Natural killer cell (primary cell): Measurements from ENCODE around the gene DEGS2. TPM values are rescaled to one million over a fixed set of nuclear protein-coding genes. Genes with fewer than 3 reads are reported as not detected.
A peak's percentile ranks its signal among the peaks of the same experiment; 100 is the strongest.

Experiments
- ATAC-seq, 3 donors: fragments of 150-1000 bp in 2 of 3; fragments of 200-7000 bp in 1 of 3; cut with Tn5 transposase; 1 replicate in 1 of 3; 2 replicates in 2 of 3; pipeline ENCODE4 v1.10.0; 2021; ENCODE audit warnings: mild to moderate bottlenecking in 2 of 3, moderate library complexity in 2 of 3
- DNase-seq, 2 donors: peaks; one replicate each; pipeline versions ENCODE4 v3.0.0 to v3.0.0-alpha.2; 2013 to 2021; ENCODE audit warnings: mixed read lengths in 1 of 2
- H3K27ac ChIP-seq: one replicate; pipeline ENCODE4 v1.5.1; 2013; ENCODE audit warnings: mild to moderate bottlenecking, low read length
- H3K27me3 ChIP-seq: one replicate; pipeline ENCODE4 v1.6.1; 2013; ENCODE audit warnings: low read length; ENCODE audit not compliant: control insufficient read depth, insufficient read depth
- H3K36me3 ChIP-seq: one replicate; pipeline ENCODE4 v1.6.1; 2013; ENCODE audit warnings: low read length; ENCODE audit not compliant: control insufficient read depth, insufficient read depth
- H3K4me1 ChIP-seq: one replicate; pipeline ENCODE4 v1.6.1; 2013; ENCODE audit warnings: low read length; ENCODE audit not compliant: control insufficient read depth, insufficient read depth
- H3K4me3 ChIP-seq: one replicate; pipeline ENCODE4 v1.5.1; 2013; ENCODE audit warnings: low read length
- H3K9me3 ChIP-seq: one replicate; pipeline ENCODE4 v1.6.1; 2013; ENCODE audit warnings: low read length; ENCODE audit not compliant: control insufficient read depth, insufficient read depth
- H3K27ac Mint-ChIP-seq, 2 donors: one replicate each; pipeline ENCODE4 v1.8.0; 2022; ENCODE audit warnings: mild to moderate bottlenecking in 2 of 2, mixed read lengths in 2 of 2, moderate library complexity in 1 of 2
- H3K27me3 Mint-ChIP-seq, 2 donors: one replicate each; pipeline ENCODE4 v1.8.0; 2022; ENCODE audit warnings: low read depth in 2 of 2, mixed read lengths in 2 of 2
- H3K36me3 Mint-ChIP-seq: one replicate; pipeline ENCODE4 v1.8.0; 2022; ENCODE audit warnings: mixed read lengths
- H3K4me1 Mint-ChIP-seq, 2 donors: one replicate each; pipeline ENCODE4 v1.8.0; 2022; ENCODE audit warnings: mixed read lengths in 2 of 2
- H3K4me3 Mint-ChIP-seq: one replicate; pipeline ENCODE4 v1.8.0; 2022; ENCODE audit warnings: mild to moderate bottlenecking, moderate library complexity, mixed read lengths
- H3K9me3 Mint-ChIP-seq, 2 donors: one replicate each; pipeline ENCODE4 v1.8.0; 2022; ENCODE audit warnings: mixed read lengths in 2 of 2
- WGBS: methylation state at CpG from one replicate; pipeline ENCODE4 v1.1.7; 2013; ENCODE audit warnings: missing lambda C conversion rate; ENCODE audit not compliant: insufficient coverage; 5-methylcytosine and 5-hydroxymethylcytosine counted together
- intact Hi-C: fragments of 100-400 bp; cut with micrococcal nuclease; formaldehyde crosslinking; loops from one replicate; pipeline ENCODE4 v1.14.2; 2022
- total RNA-seq, 4 donors: library from RNA; stranded (reverse); fragments of 120-200 nt in 1 of 4; gene quantifications; one replicate each; pipeline versions ENCODE4 v1.2.3 to v1.2.4, GENCODE V29; 2013 to 2022
- TF ChIP-seq, protein P1 (sequence below): fragments of 200-600 bp; IDR thresholded peaks from one replicate; pipeline ENCODE4 v1.8.0; 2022; ENCODE audit warnings: antibody characterized with exemption

Gene DEGS2
- total RNA-seq, 3 donors from 2014 or later (not counting 1 experiment from before 2014, with no cell fraction given): 0.60 to 7.1 (median 4.4) TPM

DNA sequence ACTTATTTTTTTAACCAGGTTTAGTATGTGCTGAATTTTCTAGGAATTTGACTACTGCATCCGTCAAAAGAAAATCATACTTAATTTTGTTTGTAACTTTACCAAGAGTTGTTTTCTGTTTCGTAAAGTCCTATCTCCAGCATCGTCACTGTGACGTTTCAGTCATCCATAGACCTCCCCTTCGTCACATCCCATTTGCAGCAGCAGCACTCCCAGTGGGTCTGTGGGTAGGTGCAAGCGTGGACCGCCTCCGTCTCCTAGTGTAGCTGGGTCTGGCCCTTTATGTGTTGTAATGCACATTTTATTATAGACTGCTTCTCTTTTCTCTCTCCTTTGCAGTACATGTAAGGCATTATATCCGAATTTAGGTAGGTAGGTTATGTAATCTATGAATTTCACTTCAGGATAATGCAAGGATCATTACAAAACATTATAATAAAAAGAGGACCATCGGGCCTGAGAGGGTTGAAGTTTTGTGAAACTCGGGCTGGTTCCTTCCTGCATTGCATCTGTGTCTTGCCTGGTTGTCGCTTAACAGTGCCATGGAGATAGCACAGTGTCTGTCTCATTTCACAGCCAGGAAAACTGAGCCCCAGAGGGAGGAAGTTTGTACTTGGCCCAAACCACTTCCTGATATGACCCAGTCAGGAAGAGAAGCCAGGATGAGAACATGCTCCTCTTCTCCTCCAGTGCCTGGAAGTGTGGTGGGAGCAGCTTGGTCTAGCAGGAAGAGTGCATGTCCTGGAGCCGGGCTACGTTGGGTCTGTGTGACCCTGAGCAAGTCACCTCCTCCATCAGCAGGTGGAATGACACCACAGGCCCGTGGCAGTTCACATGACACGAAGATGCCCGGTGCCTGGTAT, 53.0 kb downstream of the DEGS2 start:
- Mint-ChIP-seq H3K27ac (peak overlapping the region; percentile 87 to 93), H3K4me1 (peaks cover 74 to 88% of the 10 kb centered on the region in 2 donors), H3K9me3 (no peaks in the 10 kb centered on the region), H3K4me3 (peak overlapping the region; percentile 78), H3K27me3 (no peaks in the 10 kb centered on the region), H3K36me3 (peaks cover 11% of the 10 kb centered on the region)
- H3K4me3 ChIP-seq: no peak overlapping the region
- 65% methylated on average over 15 of the region's 17 CpGs for WGBS
- H3K27ac ChIP-seq: peak overlapping the region; percentile 50
- intact Hi-C loops: no loop called here
- peaks cover 79% of the 10 kb centered on the region for H3K4me1 ChIP-seq
- H3K9me3 ChIP-seq: no peaks in the 10 kb centered on the region
- H3K36me3 ChIP-seq: peaks cover 70% of the 10 kb centered on the region
- no peaks in the 10 kb centered on the region for H3K27me3 ChIP-seq
- TF ChIP-seq, protein P1, sequence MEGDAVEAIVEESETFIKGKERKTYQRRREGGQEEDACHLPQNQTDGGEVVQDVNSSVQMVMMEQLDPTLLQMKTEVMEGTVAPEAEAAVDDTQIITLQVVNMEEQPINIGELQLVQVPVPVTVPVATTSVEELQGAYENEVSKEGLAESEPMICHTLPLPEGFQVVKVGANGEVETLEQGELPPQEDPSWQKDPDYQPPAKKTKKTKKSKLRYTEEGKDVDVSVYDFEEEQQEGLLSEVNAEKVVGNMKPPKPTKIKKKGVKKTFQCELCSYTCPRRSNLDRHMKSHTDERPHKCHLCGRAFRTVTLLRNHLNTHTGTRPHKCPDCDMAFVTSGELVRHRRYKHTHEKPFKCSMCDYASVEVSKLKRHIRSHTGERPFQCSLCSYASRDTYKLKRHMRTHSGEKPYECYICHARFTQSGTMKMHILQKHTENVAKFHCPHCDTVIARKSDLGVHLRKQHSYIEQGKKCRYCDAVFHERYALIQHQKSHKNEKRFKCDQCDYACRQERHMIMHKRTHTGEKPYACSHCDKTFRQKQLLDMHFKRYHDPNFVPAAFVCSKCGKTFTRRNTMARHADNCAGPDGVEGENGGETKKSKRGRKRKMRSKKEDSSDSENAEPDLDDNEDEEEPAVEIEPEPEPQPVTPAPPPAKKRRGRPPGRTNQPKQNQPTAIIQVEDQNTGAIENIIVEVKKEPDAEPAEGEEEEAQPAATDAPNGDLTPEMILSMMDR: no peak
- ATAC-seq: no peak
- DNase-seq: peak in 1 of 2 donors; percentile 85

- ATAC-seq: peak; percentile 33 to 59 (median 55)
- H3K4me3 ChIP-seq: no peak overlapping the region
- peaks cover 11% of the 10 kb centered on the region for H3K36me3 Mint-ChIP-seq
Measured at GRCh38 chr14:100105357-100106169, 53.9 kb downstream of the DEGS2 start.

GRCh38 chr14:100104523-100105300, 54.7 kb downstream of the DEGS2 start:
- H3K27ac ChIP-seq: peak overlapping the region; percentile 50
- DNase-seq: peak in 1 of 2 donors; percentile 49
- TF ChIP-seq, protein P1: no peak
- H3K27me3 Mint-ChIP-seq: no peaks in the 10 kb centered on the region
- no peak overlapping the region for H3K4me3 ChIP-seq
- peaks cover 69% of the 10 kb centered on the region for H3K36me3 ChIP-seq
- no peaks in the 10 kb centered on the region for H3K9me3 ChIP-seq
- no peak for ATAC-seq
- WGBS: 72% methylated on average over 5 of the region's 7 CpGs
- no peaks in the 10 kb centered on the region for H3K27me3 ChIP-seq
- peak overlapping the region; percentile 72 for H3K4me3 Mint-ChIP-seq
- peaks cover 80 to 86% of the 10 kb centered on the region in 2 donors for H3K4me1 Mint-ChIP-seq
- intact Hi-C loops: loop anchor here (2.0 kb wide), 1 partner anchor 16 kb away; no protein-coding TSS in a partner anchor
- H3K36me3 Mint-ChIP-seq: peaks cover 11% of the 10 kb centered on the region
- H3K4me1 ChIP-seq: peaks cover 82% of the 10 kb centered on the region
- peak overlapping the region; percentile 87 to 93 for H3K27ac Mint-ChIP-seq
- H3K9me3 Mint-ChIP-seq: no peaks in the 10 kb centered on the region

More at GRCh38 chr14:100105357-100106169, 53.9 kb downstream of the DEGS2 start:
- TF ChIP-seq, protein P1: peak; percentile 19
- no peaks in the 10 kb centered on the region for H3K9me3 ChIP-seq
- H3K9me3 Mint-ChIP-seq: no peaks in the 10 kb centered on the region
- H3K27me3 ChIP-seq: no peaks in the 10 kb centered on the region
- DNase-seq: peak in 1 of 2 donors; percentile 58
- H3K4me1 Mint-ChIP-seq: peaks cover 73 to 84% of the 10 kb centered on the region in 2 donors
- H3K4me3 Mint-ChIP-seq: peak overlapping the region; percentile 72
- H3K27me3 Mint-ChIP-seq: no peaks in the 10 kb centered on the region
- peak overlapping the region; percentile 87 to 93 for H3K27ac Mint-ChIP-seq
- H3K27ac ChIP-seq: peak overlapping the region; percentile 50
- intact Hi-C loops: loop anchor here (2.0 kb wide), 1 partner anchor 17 kb away; no protein-coding TSS in a partner anchor
- H3K36me3 ChIP-seq: peaks cover 70% of the 10 kb centered on the region
- WGBS: 42% methylated on average over 16 of the region's 16 CpGs
- H3K4me1 ChIP-seq: peaks cover 78% of the 10 kb centered on the region
